ENCODE measurements around the gene TRIM42.
A peak's percentile ranks its signal among the peaks of the same experiment; 100 is the strongest.

The TRIM42 gene

GRCh38 chr3:140677764-140678163 is at the start of gene TRIM42:
TSS of gene TRIM42 (plus strand) at chr3:140678064. CDS start at chr3:140678230, 166 bp downstream.
- DNase-seq (ENCODE audit: low read depth): no peak

GRCh38 chr3:140628606-140629005 is 49.3 kb upstream of the TRIM42 start:
- DNase-seq (ENCODE audit: low read depth): no peak

GRCh38 chr3:140629357-140630137 is 48.3 kb upstream of the TRIM42 start:
- peak; percentile 3 for DNase-seq (ENCODE audit: low read depth)

GRCh38 chr3:140630366-140630765 is 47.5 kb upstream of the TRIM42 start:
- no peak for DNase-seq (ENCODE audit: low read depth)

- DNase-seq (ENCODE audit: low read depth): no peak
Observed at GRCh38 chr3:140630866-140631265, 47.0 kb upstream of the TRIM42 start.

- DNase-seq (ENCODE audit: low read depth): no peak
Observed at GRCh38 chr3:140635276-140635675, 42.6 kb upstream of the TRIM42 start.

- DNase-seq (ENCODE audit: low read depth): no peak
Observed at GRCh38 chr3:140636406-140637138, 41.3 kb upstream of the TRIM42 start.

- DNase-seq (ENCODE audit: low read depth): no peak
Observed at GRCh38 chr3:140651287-140651686, 26.6 kb upstream of the TRIM42 start.

GRCh38 chr3:140655678-140656077 is 22.2 kb upstream of the TRIM42 start:
- no peak for DNase-seq (ENCODE audit: low read depth)

- DNase-seq (ENCODE audit: low read depth): no peak
Observed at GRCh38 chr3:140664111-140664510, 13.8 kb upstream of the TRIM42 start.

GRCh38 chr3:140682586-140682985 is 4.7 kb downstream of the TRIM42 start:
- DNase-seq (ENCODE audit: low read depth): no peak

- DNase-seq (ENCODE audit: low read depth): no peak
Observed at GRCh38 chr3:140686128-140686527, 8.3 kb downstream of the TRIM42 start.

GRCh38 chr3:140686948-140687347 is 9.1 kb downstream of the TRIM42 start:
- no peak for DNase-seq (ENCODE audit: low read depth)

GRCh38 chr3:140695361-140696061 is 17.6 kb downstream of the TRIM42 start:
- no peak for DNase-seq (ENCODE audit: low read depth)

- DNase-seq (ENCODE audit: low read depth): no peak
Observed at GRCh38 chr3:140699516-140700231, 21.8 kb downstream of the TRIM42 start.

- DNase-seq (ENCODE audit: low read depth): no peak
Observed at GRCh38 chr3:140702281-140702680, 24.4 kb downstream of the TRIM42 start.

- no peak for DNase-seq (ENCODE audit: low read depth)
Observed at GRCh38 chr3:140703496-140703895, 25.6 kb downstream of the TRIM42 start.

GRCh38 chr3:140704733-140705132 is 26.9 kb downstream of the TRIM42 start:
- DNase-seq (ENCODE audit: low read depth): no peak

- DNase-seq (ENCODE audit: low read depth): no peak
Observed at GRCh38 chr3:140705954-140706353, 28.1 kb downstream of the TRIM42 start.

- DNase-seq (ENCODE audit: low read depth): no peak
Observed at GRCh38 chr3:140706360-140706759, 28.5 kb downstream of the TRIM42 start.

GRCh38 chr3:140708815-140709214 is 31.0 kb downstream of the TRIM42 start:
- no peak for DNase-seq (ENCODE audit: low read depth)

GRCh38 chr3:140709751-140710150 is 31.9 kb downstream of the TRIM42 start:
- DNase-seq (ENCODE audit: low read depth): no peak

Measured in GM04504 (cell line).